Fibroblast of mammary gland (primary cell): ENCODE measurements around the gene PTGS2.

Experiments used
- DNase-seq: peaks from one replicate; pipeline ENCODE4 v3.0.0-alpha.2; 2010; ENCODE audit warnings: low read depth
- H3K4me3 ChIP-seq: 2 replicates; pipeline ENCODE4 v1.5.1; 2011; ENCODE audit warnings: low read depth, mild to moderate bottlenecking, low read length, moderate library complexity; ENCODE audit not compliant: control insufficient read depth
- TF ChIP-seq, protein P1 (sequence below): conservative IDR thresholded peaks from 2 replicates; pipeline ENCODE4 v1.5.1; 2011; ENCODE audit warnings: low read depth, low read length, inconsistent platforms; ENCODE audit not compliant: control insufficient read depth, insufficient read depth

The PTGS2 gene

DNA sequence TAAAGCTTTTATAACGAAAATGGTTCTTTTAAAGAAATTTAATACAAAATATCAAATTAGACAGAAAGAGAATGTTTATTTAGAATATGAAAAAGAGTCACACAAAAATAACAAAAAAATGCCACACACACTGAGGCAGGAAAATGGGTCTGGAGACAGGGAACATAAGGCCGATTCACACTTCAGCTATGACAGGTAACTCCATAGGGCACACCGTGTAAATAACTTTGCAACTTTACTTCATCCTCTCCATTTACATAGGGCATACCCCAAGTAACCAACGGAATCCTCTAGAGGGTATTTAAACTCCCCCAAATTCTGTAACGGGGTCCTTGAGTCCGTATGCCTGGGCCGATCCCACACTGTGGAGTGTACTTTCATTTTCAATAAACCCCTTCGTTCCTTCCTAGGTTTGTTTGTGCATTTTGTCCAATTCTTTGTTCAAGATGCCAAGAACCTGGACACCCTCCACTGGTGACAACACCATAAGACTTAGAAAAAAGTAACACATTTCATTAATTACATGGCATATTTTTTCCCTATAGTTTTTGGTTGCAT lies 23.1 kb upstream of the PTGS2 start:
- TF ChIP-seq, protein P1, sequence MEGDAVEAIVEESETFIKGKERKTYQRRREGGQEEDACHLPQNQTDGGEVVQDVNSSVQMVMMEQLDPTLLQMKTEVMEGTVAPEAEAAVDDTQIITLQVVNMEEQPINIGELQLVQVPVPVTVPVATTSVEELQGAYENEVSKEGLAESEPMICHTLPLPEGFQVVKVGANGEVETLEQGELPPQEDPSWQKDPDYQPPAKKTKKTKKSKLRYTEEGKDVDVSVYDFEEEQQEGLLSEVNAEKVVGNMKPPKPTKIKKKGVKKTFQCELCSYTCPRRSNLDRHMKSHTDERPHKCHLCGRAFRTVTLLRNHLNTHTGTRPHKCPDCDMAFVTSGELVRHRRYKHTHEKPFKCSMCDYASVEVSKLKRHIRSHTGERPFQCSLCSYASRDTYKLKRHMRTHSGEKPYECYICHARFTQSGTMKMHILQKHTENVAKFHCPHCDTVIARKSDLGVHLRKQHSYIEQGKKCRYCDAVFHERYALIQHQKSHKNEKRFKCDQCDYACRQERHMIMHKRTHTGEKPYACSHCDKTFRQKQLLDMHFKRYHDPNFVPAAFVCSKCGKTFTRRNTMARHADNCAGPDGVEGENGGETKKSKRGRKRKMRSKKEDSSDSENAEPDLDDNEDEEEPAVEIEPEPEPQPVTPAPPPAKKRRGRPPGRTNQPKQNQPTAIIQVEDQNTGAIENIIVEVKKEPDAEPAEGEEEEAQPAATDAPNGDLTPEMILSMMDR = no peak
- DNase-seq = no peak
- no peak overlapping the region for H3K4me3 ChIP-seq

DNA sequence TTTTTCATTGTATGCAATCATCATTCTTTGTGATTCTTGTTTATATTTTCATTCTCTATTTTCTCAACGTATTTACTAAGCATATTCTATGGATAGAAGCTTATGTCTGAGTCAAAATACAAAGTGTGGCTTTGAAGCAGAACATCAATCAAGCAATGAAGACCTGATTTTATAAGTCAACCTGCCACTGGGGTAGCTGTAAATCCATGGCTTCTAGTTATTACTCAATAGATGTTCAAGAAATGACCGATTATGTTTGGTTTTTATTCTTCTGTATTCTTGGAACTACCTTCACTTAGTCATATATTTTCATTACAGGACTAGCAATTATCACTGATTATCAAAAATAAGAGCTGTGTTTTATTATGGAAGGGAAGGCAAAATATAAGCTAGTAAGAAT lies 20.5 kb upstream of the PTGS2 start:
- no peak overlapping the region for H3K4me3 ChIP-seq
- TF ChIP-seq, protein P1 = no peak
- DNase-seq = no peak

DNA sequence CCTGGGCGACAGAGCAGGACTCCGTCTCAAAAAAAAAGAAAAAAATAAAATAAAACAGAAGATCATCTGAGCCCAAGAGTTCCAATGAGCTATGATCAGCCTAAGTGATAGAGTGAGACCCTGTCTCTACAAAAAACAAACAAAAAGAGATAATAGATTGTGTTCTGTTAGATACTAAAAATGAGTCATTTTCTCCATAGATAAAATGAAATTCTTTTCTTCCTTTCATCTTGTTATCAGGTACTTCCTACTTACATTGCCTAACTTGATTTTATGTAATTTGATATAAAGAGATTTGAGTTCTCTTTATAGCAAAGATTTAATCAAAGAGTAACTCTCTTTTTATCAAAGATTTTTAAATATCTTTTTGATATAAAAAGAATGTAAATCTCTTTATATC lies 19.3 kb upstream of the PTGS2 start:
- no peak for DNase-seq
- TF ChIP-seq, protein P1 = no peak
- H3K4me3 ChIP-seq = no peak overlapping the region

DNA sequence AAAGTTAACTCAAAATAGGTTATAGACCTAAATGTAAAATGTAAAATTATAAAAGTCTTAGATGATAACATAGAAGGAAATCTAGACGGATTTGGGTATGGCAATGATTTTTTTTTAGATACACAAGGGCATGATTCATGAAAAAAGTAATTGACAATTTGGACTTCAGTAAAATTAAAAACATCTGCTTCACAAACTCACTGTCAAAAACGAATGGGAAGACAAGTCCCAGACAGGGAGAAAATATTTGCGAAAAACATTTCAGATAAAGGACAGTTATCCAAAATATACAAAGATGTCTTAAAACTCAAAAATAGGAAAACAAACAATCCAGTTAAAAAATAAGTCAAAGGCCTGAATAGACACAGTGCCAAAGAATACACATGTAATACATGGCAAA lies 9.7 kb upstream of the PTGS2 start:
- TF ChIP-seq, protein P1 = no peak
- H3K4me3 ChIP-seq = no peak overlapping the region
- DNase-seq = no peak

DNA sequence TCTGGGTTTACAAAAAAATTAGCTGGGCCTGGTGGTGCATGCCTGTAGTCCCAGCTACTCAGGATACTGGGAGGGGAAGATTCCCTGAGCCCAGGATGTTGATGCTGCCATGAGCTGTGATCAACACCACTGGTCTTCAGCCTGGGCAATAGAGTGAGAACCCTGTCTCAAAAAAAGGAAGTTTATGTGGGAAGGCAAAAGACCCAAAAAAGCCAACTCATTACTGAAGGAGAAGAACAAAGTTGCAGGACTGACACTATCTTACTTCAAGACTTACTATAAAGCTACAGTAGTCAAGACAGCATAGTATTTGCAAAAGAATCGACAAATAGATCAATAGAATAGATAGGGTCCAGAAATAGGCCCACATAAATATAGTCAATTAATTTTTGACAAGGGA lies 9.2 kb upstream of the PTGS2 start:
- DNase-seq = no peak
- TF ChIP-seq, protein P1 = no peak
- H3K4me3 ChIP-seq = no peak overlapping the region

DNA sequence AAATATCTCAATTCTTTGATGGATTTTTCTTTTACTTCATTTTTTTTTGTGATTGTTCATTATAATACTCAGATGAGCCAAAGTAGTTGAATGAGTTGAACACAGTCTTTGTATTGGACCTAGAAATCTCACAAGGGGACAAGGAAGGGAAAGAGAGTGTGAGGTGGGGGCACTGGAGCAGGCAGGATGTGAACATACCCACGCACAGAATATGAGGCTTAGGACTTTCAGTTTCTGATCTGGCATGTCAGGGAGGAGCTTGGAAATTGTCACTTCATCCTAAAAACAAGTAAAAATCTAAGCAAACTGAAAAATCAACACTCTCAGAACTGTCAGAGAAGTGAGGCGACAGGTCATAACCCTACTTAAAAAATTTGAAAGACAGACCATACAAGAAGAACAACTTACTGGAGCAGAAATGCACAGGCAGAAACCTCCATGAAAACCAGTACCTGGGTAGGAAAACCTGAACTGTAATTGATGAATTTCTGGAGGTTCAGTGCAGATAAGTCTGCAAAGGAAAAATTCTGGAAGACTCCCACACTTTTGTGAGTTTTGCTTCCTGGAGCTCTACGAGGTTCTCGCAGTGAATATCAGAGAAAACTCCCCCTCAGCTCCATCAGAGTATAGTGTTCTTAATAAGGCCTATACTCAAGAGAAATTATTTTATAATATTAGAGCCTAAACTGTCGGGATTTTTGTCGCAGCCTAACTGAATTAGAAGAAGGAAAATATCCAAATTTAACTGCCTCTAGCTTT lies 3.6 kb upstream of the PTGS2 start:
- DNase-seq = no peak
- TF ChIP-seq, protein P1 = no peak
- no peak overlapping the region for H3K4me3 ChIP-seq
